SH-SY5Y (cell line): ENCODE results near the gene OBI1.

Source experiments
- GATA2 ChIP-seq: IDR thresholded peaks from 2 replicates; pipeline ENCODE4 v1.6.1; 2011; ENCODE audit warnings: mild to moderate bottlenecking, low read depth, low read length
- GATA3 ChIP-seq: IDR thresholded peaks from 2 replicates; pipeline ENCODE4 v1.6.1; 2011; ENCODE audit warnings: low read depth, mild to moderate bottlenecking, low read length, moderate library complexity

DNA sequence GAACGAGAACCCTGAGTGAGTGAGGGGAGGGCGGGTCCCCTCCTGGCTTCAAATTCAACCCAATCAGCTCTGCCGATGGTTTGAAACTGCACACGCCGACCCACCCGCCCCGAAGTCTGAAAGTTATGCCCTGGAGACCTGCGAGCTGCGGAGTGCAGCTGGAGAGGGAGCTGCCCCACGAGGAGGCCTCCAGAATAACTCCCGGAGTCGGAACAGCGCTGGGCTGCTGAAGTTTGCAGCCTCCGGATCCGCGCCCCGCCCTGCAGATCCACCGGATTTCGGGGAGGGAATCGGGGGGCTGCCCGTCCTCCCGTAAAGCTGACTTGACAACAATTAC lies 62.6 kb downstream of the OBI1 start:
- TF ChIP-seq GATA2: no peak
- TF ChIP-seq GATA3: no peak
